Body of pancreas (tissue), 4 donors: ENCODE data around the gene TMPRSS2. TPM values are rescaled to one million over a fixed set of nuclear protein-coding genes. Genes with fewer than 3 reads are reported as not detected.

Experiments used
- ATAC-seq: fragments of 150-250 bp; one replicate; pipeline ENCODE4 v1.9.1; 2016
- DNase-seq, 4 donors: peaks; one replicate each; pipeline ENCODE4 v3.0.0-alpha.2; 2019
- H3K27ac ChIP-seq, 4 donors: fragments of 200-600 bp; sonication (generic); 1 replicate in 3 of 4; 2 replicates in 1 of 4; pipeline versions ENCODE4 v1.5.1 to v1.6.1; 2016 to 2019; ENCODE audit warnings: mild to moderate bottlenecking in 1 of 4, mixed read lengths in 1 of 4, moderate library complexity in 1 of 4
- H3K27me3 ChIP-seq, 2 donors: fragments of 200-600 bp; sonication (generic); one replicate each; pipeline ENCODE4 v1.6.0; 2016; ENCODE audit warnings: mild to moderate bottlenecking in 1 of 2
- H3K36me3 ChIP-seq, 2 donors: fragments of 200-600 bp; sonication (generic); replicated peaks in 1 of 2; 2 replicates each; pipeline ENCODE4 v1.5.1; 2016; ENCODE audit warnings: low read depth in 2 of 2; ENCODE audit not compliant: insufficient read depth in 1 of 2
- H3K4me1 ChIP-seq: fragments of 200-600 bp; sonication (generic); one replicate; pipeline ENCODE4 v1.6.0; 2016
- H3K4me3 ChIP-seq, 2 donors: fragments of 200-600 bp; sonication (generic); 1 replicate in 1 of 2; 2 replicates in 1 of 2; pipeline ENCODE4 v1.5.1; 2016 to 2019
- H3K9me3 ChIP-seq, 3 donors: fragments of 200-600 bp; sonication (generic); 1 replicate in 2 of 3; 2 replicates in 1 of 3; pipeline ENCODE4 v1.5.1; 2016
- POLR2A ChIP-seq, 3 donors: fragments of 450-650 bp; IDR thresholded peaks; one replicate each; pipeline ENCODE4 v1.6.1; 2016; ENCODE audit warnings: antibody characterized with exemption in 3 of 3, mild to moderate bottlenecking in 2 of 3
- WGBS, 2 donors: methylation state at CpG; one replicate each; pipeline ENCODE4 v1.1.5; 2017; 5-methylcytosine and 5-hydroxymethylcytosine counted together
- intact Hi-C: fragments of 100-400 bp; cut with DNase I; formaldehyde crosslinking; loops from one replicate; pipeline ENCODE4 v1.15.1; 2023
- total RNA-seq, 2 donors: library from RNA; depleted of rRNA; stranded (reverse); fragments of >200 nt; gene quantifications; one replicate each; pipeline ENCODE4 v1.1.0, GENCODE V29; 2016
- TF ChIP-seq, protein P1 (sequence below), 7 experiments: fragments of 450-650 bp in 4 of 7; fragments of 200-600 bp in 3 of 7; sonication (generic) in 3 of 7; IDR thresholded peaks; one replicate each; pipeline ENCODE4 v1.5.1; 2016 to 2019; ENCODE audit warnings: antibody characterized with exemption in 7 of 7

Gene TMPRSS2
- total RNA-seq, 2 donors from 2014 or later, result 45.7 to 60.3 TPM

DNA sequence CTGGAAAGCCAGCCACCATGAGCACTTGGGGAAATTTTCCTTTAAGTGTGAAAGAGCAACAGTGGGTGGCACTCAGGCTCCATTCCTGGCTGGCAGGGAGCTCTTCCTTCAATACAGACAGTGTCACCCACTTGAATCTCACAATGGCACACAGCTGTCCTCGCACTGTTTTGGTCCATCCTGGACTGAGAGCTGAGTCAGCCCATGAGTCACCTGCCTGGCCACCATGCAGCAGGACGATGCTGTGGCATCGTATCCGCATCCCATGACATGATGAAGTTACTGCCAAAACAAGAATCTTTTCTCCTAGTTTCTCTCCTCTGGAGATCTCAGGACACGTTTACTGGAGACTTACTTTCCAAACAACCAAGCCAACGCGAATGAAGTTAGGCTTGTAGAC is 6.0 kb downstream of the TMPRSS2 start:
- H3K27ac ChIP-seq, result peak overlapping the region; percentile 50 to 98 (median 96)
- ATAC-seq, result no peak
- TF ChIP-seq POLR2A (IDR thresholded peaks at IDR 0.05), result no peak
- TF ChIP-seq, protein P1, sequence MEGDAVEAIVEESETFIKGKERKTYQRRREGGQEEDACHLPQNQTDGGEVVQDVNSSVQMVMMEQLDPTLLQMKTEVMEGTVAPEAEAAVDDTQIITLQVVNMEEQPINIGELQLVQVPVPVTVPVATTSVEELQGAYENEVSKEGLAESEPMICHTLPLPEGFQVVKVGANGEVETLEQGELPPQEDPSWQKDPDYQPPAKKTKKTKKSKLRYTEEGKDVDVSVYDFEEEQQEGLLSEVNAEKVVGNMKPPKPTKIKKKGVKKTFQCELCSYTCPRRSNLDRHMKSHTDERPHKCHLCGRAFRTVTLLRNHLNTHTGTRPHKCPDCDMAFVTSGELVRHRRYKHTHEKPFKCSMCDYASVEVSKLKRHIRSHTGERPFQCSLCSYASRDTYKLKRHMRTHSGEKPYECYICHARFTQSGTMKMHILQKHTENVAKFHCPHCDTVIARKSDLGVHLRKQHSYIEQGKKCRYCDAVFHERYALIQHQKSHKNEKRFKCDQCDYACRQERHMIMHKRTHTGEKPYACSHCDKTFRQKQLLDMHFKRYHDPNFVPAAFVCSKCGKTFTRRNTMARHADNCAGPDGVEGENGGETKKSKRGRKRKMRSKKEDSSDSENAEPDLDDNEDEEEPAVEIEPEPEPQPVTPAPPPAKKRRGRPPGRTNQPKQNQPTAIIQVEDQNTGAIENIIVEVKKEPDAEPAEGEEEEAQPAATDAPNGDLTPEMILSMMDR (IDR thresholded peaks at IDR 0.05), result no peak
- DNase-seq, result peak in 2 of 4 donors; percentile 42 to 52
- H3K36me3 ChIP-seq, result no peaks in the 10 kb centered on the region
- H3K4me1 ChIP-seq, result peaks cover 92% of the 10 kb centered on the region
- H3K27me3 ChIP-seq, result no peaks in the 10 kb centered on the region
- intact Hi-C loops, result no loop called here
- WGBS, 2 donors, result 47 to 57% methylated on average over 5 to 7 of the region's 7 CpGs
- no peak overlapping the region for H3K4me3 ChIP-seq
- H3K9me3 ChIP-seq, result no peaks in the 10 kb centered on the region

- Histone ChIP-seq H3K27ac (peak overlapping the region; percentile 83 to 98 (median 96)), H3K27me3 (no peaks in the 10 kb centered on the region), H3K9me3 (no peaks in the 10 kb centered on the region), H3K4me1 (peaks cover 100% of the 10 kb centered on the region), H3K36me3 (no peaks in the 10 kb centered on the region), H3K4me3 (no peak overlapping the region)
- peak; percentile 51 for ATAC-seq
- TF ChIP-seq, protein P1 (IDR thresholded peaks at IDR 0.05), result no peak
- TF ChIP-seq POLR2A (IDR thresholded peaks at IDR 0.05), result peak in 2 of 3 donors; percentile 12 to 15
- DNase-seq, result peak; percentile 66 to 80 (median 69)
- 10 to 17% methylated on average over 9 of the region's 9 CpGs for WGBS, 2 donors
- intact Hi-C loops, result no loop called here
These were observed 7.0 kb downstream of the TMPRSS2 start for GRCh38 chr21:41500931-41501381.

DNA sequence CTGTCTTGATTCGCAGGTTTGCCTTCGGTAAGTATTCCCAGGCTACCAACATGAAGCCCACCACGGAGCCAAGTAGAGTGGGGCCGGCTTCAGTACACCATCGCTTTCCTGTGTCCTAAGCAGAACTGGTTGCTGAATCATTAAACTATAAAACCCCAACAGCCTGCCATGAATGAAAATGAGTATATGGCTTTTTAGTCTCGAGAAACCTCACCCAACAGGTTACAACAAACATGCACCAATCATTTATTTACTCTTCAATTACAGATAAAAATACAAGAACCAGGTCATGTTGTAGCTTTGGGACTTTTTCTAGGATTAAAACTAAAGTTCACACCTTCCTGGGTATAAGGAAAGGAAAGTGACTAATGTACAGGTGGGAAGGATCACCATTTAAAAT is 7.6 kb downstream of the TMPRSS2 start:
- no peak overlapping the region for H3K4me3 ChIP-seq
- no peak for DNase-seq
- 22 to 35% methylated on average over 6 of the region's 6 CpGs for WGBS, 2 donors

DNA sequence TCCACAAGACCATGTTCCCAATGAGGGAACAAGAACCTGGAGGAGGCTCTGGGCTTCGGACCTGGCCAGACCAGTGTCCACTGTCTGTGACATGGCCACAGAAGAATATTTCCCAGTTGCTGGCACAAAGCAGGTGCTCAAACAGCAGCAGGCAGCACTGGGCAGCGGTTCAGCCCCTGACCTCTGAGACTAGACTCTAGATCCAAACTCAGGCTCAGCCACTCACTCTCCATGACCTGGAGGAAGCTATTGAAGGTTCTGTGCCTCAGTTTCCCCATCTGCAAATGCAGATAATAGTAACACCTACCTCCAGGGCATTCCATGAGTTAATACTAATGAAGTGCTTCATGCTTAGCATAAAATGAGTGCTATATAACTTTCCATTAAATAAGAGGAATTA is 8.0 kb downstream of the TMPRSS2 start:
- Histone ChIP-seq H3K4me3 (no peak overlapping the region), H3K36me3 (no peaks in the 10 kb centered on the region), H3K9me3 (no peaks in the 10 kb centered on the region), H3K27ac (peak overlapping the region; percentile 83 to 98 (median 96)), H3K4me1 (peaks cover 97% of the 10 kb centered on the region), H3K27me3 (no peaks in the 10 kb centered on the region)
- TF ChIP-seq, protein P1 (IDR thresholded peaks at IDR 0.05), result no peak
- no peak for TF ChIP-seq POLR2A (IDR thresholded peaks at IDR 0.05)
- WGBS, 2 donors, result 27% methylated on average over 2 of the region's 2 CpGs
- intact Hi-C loops, result no loop called here
- peak in 1 of 4 donors; percentile 61 for DNase-seq
- no peak for ATAC-seq

More for the DNA sequence above, 7.6 kb downstream of the TMPRSS2 start:
- Histone ChIP-seq H3K9me3 (no peaks in the 10 kb centered on the region), H3K36me3 (no peaks in the 10 kb centered on the region), H3K4me1 (peaks cover 99% of the 10 kb centered on the region), H3K27ac (peak overlapping the region; percentile 83 to 98 (median 96)), H3K27me3 (no peaks in the 10 kb centered on the region)
- TF ChIP-seq POLR2A (IDR thresholded peaks at IDR 0.05), result no peak
- TF ChIP-seq, protein P1 (IDR thresholded peaks at IDR 0.05), result no peak
- intact Hi-C loops, result no loop called here
- peak; percentile 28 for ATAC-seq

DNA sequence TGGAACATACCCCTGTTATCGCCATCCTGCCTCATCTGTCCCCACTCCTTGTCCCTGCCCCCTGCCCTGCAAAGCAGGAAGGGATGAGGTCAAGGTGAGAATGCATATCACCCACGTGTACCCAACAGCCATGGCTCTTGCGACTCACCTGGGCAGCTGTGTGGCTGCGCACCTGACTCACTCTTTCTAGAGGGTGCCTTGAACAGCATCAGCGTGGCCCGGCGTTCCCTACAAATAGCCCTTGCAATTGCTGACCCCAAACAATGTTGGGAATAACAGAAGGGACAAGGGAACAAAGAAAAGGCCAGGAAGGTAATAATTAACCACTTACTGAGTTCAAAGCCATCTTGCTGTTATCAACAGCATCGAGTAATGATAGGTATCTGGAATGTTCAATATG is 10.2 kb downstream of the TMPRSS2 start:
- no peak for ATAC-seq
- TF ChIP-seq, protein P1 (IDR thresholded peaks at IDR 0.05), result no peak
- TF ChIP-seq POLR2A (IDR thresholded peaks at IDR 0.05), result no peak
- WGBS, 2 donors, result 42 to 44% methylated on average over 8 of the region's 8 CpGs
- H3K27me3 ChIP-seq, result no peaks in the 10 kb centered on the region
- peak overlapping the region; percentile 70 to 98 (median 96) for H3K27ac ChIP-seq
- H3K4me1 ChIP-seq, result peaks cover 92% of the 10 kb centered on the region
- H3K9me3 ChIP-seq, result no peaks in the 10 kb centered on the region
- intact Hi-C loops, result no loop called here
- no peak for DNase-seq
- no peak overlapping the region for H3K4me3 ChIP-seq
- H3K36me3 ChIP-seq, result peaks cover 7 to 12% of the 10 kb centered on the region in 2 donors
